Gastroesophageal sphincter (tissue), 3 donors: ENCODE measurements around the gene DUSP11.

Experiments used
- POLR2A ChIP-seq, 2 donors: fragments of 450-650 bp; IDR thresholded peaks; one replicate each; pipeline ENCODE4 v1.6.1; 2017; ENCODE audit warnings: antibody characterized with exemption in 2 of 2, mild to moderate bottlenecking in 2 of 2, moderate library complexity in 1 of 2
- TF ChIP-seq, protein P1 (sequence below), 4 experiments: fragments of 200-600 bp in 2 of 4; fragments of 450-650 bp in 2 of 4; sonication (generic) in 1 of 4; IDR thresholded peaks; one replicate each; pipeline ENCODE4 v1.5.1; 2017 to 2019; ENCODE audit warnings: antibody characterized with exemption in 4 of 4, mild to moderate bottlenecking in 2 of 4, moderate library complexity in 2 of 4

DNA sequence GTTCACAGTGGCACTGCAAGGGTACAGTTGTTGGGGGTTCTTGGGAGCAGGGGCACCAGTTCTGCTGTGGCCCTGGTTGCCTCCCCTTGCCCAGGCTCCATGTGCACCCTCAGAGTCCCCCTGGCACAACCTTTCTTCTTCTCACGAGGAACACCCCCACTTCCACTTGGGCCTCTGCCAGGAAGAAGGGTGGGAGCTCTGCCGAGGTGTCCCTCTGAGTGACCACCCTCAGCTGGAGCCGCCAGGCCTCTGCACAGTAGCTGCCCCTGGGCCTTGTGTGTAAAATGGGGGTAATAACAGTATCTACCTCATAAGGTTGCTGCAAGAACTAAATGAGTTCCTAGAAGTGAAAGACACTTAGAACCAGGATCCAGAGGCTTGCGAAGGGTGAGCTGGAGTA lies 51.2 kb downstream of the DUSP11 start:
- TF ChIP-seq, protein P1, sequence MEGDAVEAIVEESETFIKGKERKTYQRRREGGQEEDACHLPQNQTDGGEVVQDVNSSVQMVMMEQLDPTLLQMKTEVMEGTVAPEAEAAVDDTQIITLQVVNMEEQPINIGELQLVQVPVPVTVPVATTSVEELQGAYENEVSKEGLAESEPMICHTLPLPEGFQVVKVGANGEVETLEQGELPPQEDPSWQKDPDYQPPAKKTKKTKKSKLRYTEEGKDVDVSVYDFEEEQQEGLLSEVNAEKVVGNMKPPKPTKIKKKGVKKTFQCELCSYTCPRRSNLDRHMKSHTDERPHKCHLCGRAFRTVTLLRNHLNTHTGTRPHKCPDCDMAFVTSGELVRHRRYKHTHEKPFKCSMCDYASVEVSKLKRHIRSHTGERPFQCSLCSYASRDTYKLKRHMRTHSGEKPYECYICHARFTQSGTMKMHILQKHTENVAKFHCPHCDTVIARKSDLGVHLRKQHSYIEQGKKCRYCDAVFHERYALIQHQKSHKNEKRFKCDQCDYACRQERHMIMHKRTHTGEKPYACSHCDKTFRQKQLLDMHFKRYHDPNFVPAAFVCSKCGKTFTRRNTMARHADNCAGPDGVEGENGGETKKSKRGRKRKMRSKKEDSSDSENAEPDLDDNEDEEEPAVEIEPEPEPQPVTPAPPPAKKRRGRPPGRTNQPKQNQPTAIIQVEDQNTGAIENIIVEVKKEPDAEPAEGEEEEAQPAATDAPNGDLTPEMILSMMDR (IDR thresholded peaks at IDR 0.05) = no peak
- no peak for TF ChIP-seq POLR2A (IDR thresholded peaks at IDR 0.05)
